ENCODE results near the gene TPD52L1.

DNA sequence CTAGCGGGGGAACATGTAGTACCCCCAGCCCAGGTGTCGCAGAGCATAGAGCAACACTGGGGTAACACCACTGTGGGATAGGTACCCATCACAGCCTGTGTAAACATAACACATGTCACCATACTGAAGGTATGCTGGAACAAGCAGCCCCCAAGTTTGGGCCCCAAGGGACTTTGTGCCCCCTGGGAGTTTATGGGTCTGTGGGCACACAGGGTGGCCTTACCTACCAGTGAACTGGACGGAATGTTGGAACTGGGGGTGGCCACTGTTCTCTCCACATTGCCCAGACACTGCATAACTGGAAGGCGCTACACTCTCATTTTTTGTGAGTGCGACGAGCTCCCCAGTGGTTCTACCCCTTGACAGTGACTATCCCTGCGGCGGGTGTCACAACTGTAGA lies 119.7 kb downstream of the TPD52L1 start:
- TF ChIP-seq CTCF (IDR thresholded peaks at IDR 0.05; ENCODE audit: low read depth, low read length) (no peak), EZH2phosphoT487 (IDR thresholded peaks at IDR 0.05; ENCODE audit: low read depth) (no peak)

Measured in OCI-LY3 (cell line).